Activated CD8-positive, alpha-beta memory T cell treated with anti-CD3 and anti-CD28 coated beads for 1 hour (primary cell): ENCODE measurements around the gene TMEM52B.
A peak's percentile ranks its signal among the peaks of the same experiment; 100 is the strongest.

ENCODE experiments used
- DNase-seq, 2 donors: peaks; one replicate each; pipeline ENCODE4 v3.0.0-alpha.2; 2020; ENCODE audit warnings: low read depth in 1 of 2; ENCODE audit errors: extremely low read depth in 1 of 2

Gene TMEM52B

GRCh38 chr12:10178821-10179220 lies at the start of gene TMEM52B:
TSS of gene TMEM52B (plus strand) at chr12:10179032. CDS start at chr12:10179575, 543 bp downstream.
- DNase-seq = no peak

- DNase-seq = no peak
Measured at GRCh38 chr12:10130042-10130441, 48.8 kb upstream of the TMEM52B start, which contains the start of gene CLEC7A. TSS of gene CLEC7A (minus strand) at chr12:10130199. CDS start at chr12:10130082, 117 bp downstream.

- DNase-seq = no peak
Measured at GRCh38 chr12:10131111-10131690, 47.6 kb upstream of the TMEM52B start.

- DNase-seq = no peak
Measured at GRCh38 chr12:10132850-10133370, 45.9 kb upstream of the TMEM52B start.

GRCh38 chr12:10135126-10135525 lies 43.7 kb upstream of the TMEM52B start:
- DNase-seq = no peak

- no peak for DNase-seq
Measured at GRCh38 chr12:10136637-10137205, 42.1 kb upstream of the TMEM52B start.

GRCh38 chr12:10140001-10140400 lies 38.8 kb upstream of the TMEM52B start:
- peak in 1 of 2 donors; percentile 3 for DNase-seq

- DNase-seq = no peak
Measured at GRCh38 chr12:10142976-10143589, 35.7 kb upstream of the TMEM52B start.

- DNase-seq = no peak
Measured at GRCh38 chr12:10147714-10148403, 31.0 kb upstream of the TMEM52B start.

GRCh38 chr12:10151621-10152020 lies 27.2 kb upstream of the TMEM52B start:
- no peak for DNase-seq

- DNase-seq = peak; percentile 10 to 28
Measured at GRCh38 chr12:10153271-10154144, 25.3 kb upstream of the TMEM52B start.

- DNase-seq = no peak
Measured at GRCh38 chr12:10154145-10154496, 24.7 kb upstream of the TMEM52B start.

GRCh38 chr12:10155966-10156365 lies 22.9 kb upstream of the TMEM52B start:
- DNase-seq = no peak

GRCh38 chr12:10158406-10158805 lies 20.4 kb upstream of the TMEM52B start:
- DNase-seq = no peak

- DNase-seq = no peak
Measured at GRCh38 chr12:10159280-10159679, 19.6 kb upstream of the TMEM52B start.

GRCh38 chr12:10160617-10161385 lies 18.0 kb upstream of the TMEM52B start:
- DNase-seq = no peak

GRCh38 chr12:10163084-10163483 lies 15.7 kb upstream of the TMEM52B start:
- DNase-seq = no peak

- no peak for DNase-seq
Measured at GRCh38 chr12:10165421-10165820, 13.4 kb upstream of the TMEM52B start.

GRCh38 chr12:10167599-10167998 lies 11.2 kb upstream of the TMEM52B start:
- no peak for DNase-seq

GRCh38 chr12:10169104-10169503 lies 9.7 kb upstream of the TMEM52B start:
- no peak for DNase-seq
